ENCODE data around the gene RPS24. TPM values are rescaled to one million over a fixed set of nuclear protein-coding genes. Genes with fewer than 3 reads are reported as not detected.

RPS24 gene
- total and polyA plus RNA-seq, 2 of the 13 experiments (the other 11 are each of a cell fraction or from before 2014, with no cell fraction given) = 2,690 to 3,319 TPM

- TF ChIP-seq ZNF687 (CRISPR knock-in tag; IDR thresholded peaks at IDR 0.05) (no peak), MAZ (IDR thresholded peaks at IDR 0.05; ENCODE audit: borderline replicate concordance, low read depth, low read length) (0 out of 2 replicates have a peak, but pooled peaks have one; percentile 2), MAZ (CRISPR knock-in tag; IDR thresholded peaks at IDR 0.05; ENCODE audit: low read depth) (no peak; the same call in 1 of the 2 replicates), SIN3A (IDR thresholded peaks at IDR 0.05; ENCODE audit: borderline replicate concordance, low read depth, low read length) (peak; percentile 27; the same call in 1 of the 2 replicates), DPF2 (CRISPR knock-in tag; IDR thresholded peaks at IDR 0.05; ENCODE audit: borderline replicate concordance, low read depth) (0 out of 2 replicates have a peak, but pooled peaks have one; percentile 9), ZNF3 (CRISPR knock-in tag; IDR thresholded peaks at IDR 0.05) (0 out of 2 replicates have a peak, but pooled peaks have one; percentile 51), UBTF (CRISPR knock-in tag; IDR thresholded peaks at IDR 0.05) (0 out of 2 replicates have a peak, but pooled peaks have one; percentile 54), KDM5B (CRISPR knock-in tag; IDR thresholded peaks at IDR 0.05; ENCODE audit: borderline replicate concordance) (peak; percentile 73; the same call in 1 of the 2 replicates), ETS1 (CRISPR knock-in tag; IDR thresholded peaks at IDR 0.05) (no peak), TRAFD1 (CRISPR knock-in tag; IDR thresholded peaks at IDR 0.05; ENCODE audit: borderline replicate concordance) (no peak)
These were observed 5.0 kb upstream of the RPS24 start (continued) for GRCh38 chr10:78028438-78029268.

Measured in HepG2 (cell line).